ENCODE results near the gene CCBE1. TPM values are rescaled to one million over a fixed set of nuclear protein-coding genes. Genes with fewer than 3 reads are reported as not detected.

The CCBE1 gene
- polyA plus RNA-seq, 1 donor from 2014 or later: 0.19 TPM

DNA sequence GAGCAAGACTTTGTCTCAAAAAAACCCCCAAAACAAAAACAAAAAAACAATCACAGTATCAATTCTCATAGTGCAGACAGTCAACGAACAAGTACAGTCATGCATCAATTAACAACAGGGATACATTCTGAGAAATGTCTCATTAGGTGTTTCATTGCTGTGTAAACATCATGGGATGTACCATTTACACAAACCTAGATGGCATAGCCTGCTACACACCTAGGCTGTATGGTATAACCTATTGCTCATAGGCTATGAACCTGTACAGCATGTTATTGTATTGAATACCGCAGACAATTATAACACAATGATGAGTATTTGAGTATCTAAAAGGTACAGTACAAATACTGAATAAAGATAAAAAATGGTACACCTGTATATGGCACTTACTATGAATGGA, 270.4 kb downstream of the CCBE1 start:
- Histone ChIP-seq H3K4me2 (ENCODE audit: low read length) (no peak overlapping the region), H3K79me2 (replicated peaks; ENCODE audit: insufficient read depth, low read length) (no peaks in the 10 kb centered on the region), H3F3A (ENCODE audit: insufficient read depth, low read length, poor library complexity, severe bottlenecking) (no peaks in the 10 kb centered on the region), H3K36me3 (ENCODE audit: insufficient read depth, low read length) (no peaks in the 10 kb centered on the region), H3K4me3 (ENCODE audit: low read length) (no peak overlapping the region), H3K9me3 (ENCODE audit: low read length) (no peaks in the 10 kb centered on the region), H3K9me2 (ENCODE audit: insufficient read depth, low read length) (no peaks in the 10 kb centered on the region), H3K27me3 (ENCODE audit: insufficient read depth, low read depth, low read length) (no peaks in the 10 kb centered on the region), H4K20me1 (ENCODE audit: insufficient read depth) (no peaks in the 10 kb centered on the region), H3K9ac (ENCODE audit: low read length) (no peak overlapping the region), H2AFZ (ENCODE audit: low read depth, low read length) (no peak overlapping the region), H3K27ac (ENCODE audit: low read length) (no peak overlapping the region)
- no peak for TF ChIP-seq POLR2AphosphoS5 (IDR thresholded peaks at IDR 0.05)
- TF ChIP-seq EZH2 (IDR thresholded peaks at IDR 0.05; ENCODE audit: borderline replicate concordance, insufficient read depth, low read length, poor library complexity, severe bottlenecking): no peak
- TF ChIP-seq EP300 (conservative IDR thresholded peaks at IDR 0.05; ENCODE audit: poor library complexity, severe bottlenecking): no peak
- TF ChIP-seq TAF1 (IDR thresholded peaks at IDR 0.05; ENCODE audit: low read depth): no peak

- Histone ChIP-seq H3K36me3 (ENCODE audit: insufficient read depth, low read length) (no peaks in the 10 kb centered on the region), H3K79me2 (replicated peaks; ENCODE audit: insufficient read depth, low read length) (no peaks in the 10 kb centered on the region), H2AFZ (ENCODE audit: low read depth, low read length) (no peak overlapping the region), H3K9me3 (ENCODE audit: low read length) (no peaks in the 10 kb centered on the region), H3K9me2 (ENCODE audit: insufficient read depth, low read length) (no peaks in the 10 kb centered on the region), H4K20me1 (ENCODE audit: insufficient read depth) (no peaks in the 10 kb centered on the region), H3K27ac (ENCODE audit: low read length) (no peak overlapping the region), H3K27me3 (ENCODE audit: insufficient read depth, low read depth, low read length) (no peaks in the 10 kb centered on the region), H3F3A (ENCODE audit: insufficient read depth, low read length, poor library complexity, severe bottlenecking) (no peaks in the 10 kb centered on the region), H3K9ac (ENCODE audit: low read length) (no peak overlapping the region), H3K4me2 (ENCODE audit: low read length) (no peak overlapping the region), H3K4me3 (ENCODE audit: low read length) (no peak overlapping the region)
- TF ChIP-seq REST (IDR thresholded peaks at IDR 0.05; ENCODE audit: borderline replicate concordance) (no peak), POLR2AphosphoS5 (IDR thresholded peaks at IDR 0.05) (no peak), EP300 (conservative IDR thresholded peaks at IDR 0.05; ENCODE audit: poor library complexity, severe bottlenecking) (no peak)
Measured at GRCh38 chr18:59423259-59423658, 274.0 kb downstream of the CCBE1 start.

- no peaks in the 10 kb centered on the region for H3K27me3 ChIP-seq (ENCODE audit: insufficient read depth, low read depth, low read length)
- H3K4me3 ChIP-seq (ENCODE audit: low read length): no peak overlapping the region
- no peak overlapping the region for H2AFZ ChIP-seq (ENCODE audit: low read depth, low read length)
- TF ChIP-seq POLR2AphosphoS5 (IDR thresholded peaks at IDR 0.05) (no peak), EP300 (conservative IDR thresholded peaks at IDR 0.05; ENCODE audit: poor library complexity, severe bottlenecking) (no peak), MXI1 (conservative IDR thresholded peaks at IDR 0.05; ENCODE audit: poor library complexity, severe bottlenecking) (no peak), SMC3 (conservative IDR thresholded peaks at IDR 0.05; ENCODE audit: poor library complexity) (no peak), REST (IDR thresholded peaks at IDR 0.05; ENCODE audit: borderline replicate concordance) (no peak), CTCF (IDR thresholded peaks at IDR 0.05; ENCODE audit: poor library complexity, severe bottlenecking) (no peak), EZH2 (IDR thresholded peaks at IDR 0.05; ENCODE audit: borderline replicate concordance, insufficient read depth, low read length, poor library complexity, severe bottlenecking) (no peak), RAD21 (conservative IDR thresholded peaks at IDR 0.05) (no peak), TAF1 (IDR thresholded peaks at IDR 0.05; ENCODE audit: low read depth) (no peak)
- no peak overlapping the region for H3K27ac ChIP-seq (ENCODE audit: low read length)
- no peak overlapping the region for H3K4me2 ChIP-seq (ENCODE audit: low read length)
- no peaks in the 10 kb centered on the region for H3K9me2 ChIP-seq (ENCODE audit: insufficient read depth, low read length)
- H4K20me1 ChIP-seq (ENCODE audit: insufficient read depth): no peaks in the 10 kb centered on the region
- H3K36me3 ChIP-seq (ENCODE audit: insufficient read depth, low read length): no peaks in the 10 kb centered on the region
- no peaks in the 10 kb centered on the region for H3K9me3 ChIP-seq (ENCODE audit: low read length)
- no peaks in the 10 kb centered on the region for H3K79me2 ChIP-seq (replicated peaks; ENCODE audit: insufficient read depth, low read length)
- no peaks in the 10 kb centered on the region for H3F3A ChIP-seq (ENCODE audit: insufficient read depth, low read length, poor library complexity, severe bottlenecking)
- H3K9ac ChIP-seq (ENCODE audit: low read length): no peak overlapping the region
Measured at GRCh38 chr18:59420244-59420643, 277.0 kb downstream of the CCBE1 start.
